HFFc6 (cell line): Measurements from ENCODE around the gene SYNGR1. TPM values are rescaled to one million over a fixed set of nuclear protein-coding genes. Genes with fewer than 3 reads are reported as not detected.
A peak's percentile ranks its signal among the peaks of the same experiment; 100 is the strongest.

Experiments
- DNase-seq: peaks from one replicate; pipeline ENCODE4 v3.0.0-alpha.2; 2018
- H3K27ac Mint-ChIP-seq: 2 replicates; pipeline ENCODE4 v1.8.0; 2020; ENCODE audit warnings: mild to moderate bottlenecking, mixed read lengths
- H3K27me3 Mint-ChIP-seq: 2 replicates; pipeline ENCODE4 v1.8.0; 2021; ENCODE audit warnings: mild to moderate bottlenecking, moderate library complexity, mixed read lengths; ENCODE audit not compliant: insufficient read depth
- H3K36me3 Mint-ChIP-seq: 2 replicates; pipeline ENCODE4 v1.8.0; 2021; ENCODE audit warnings: low read depth, mixed read lengths
- H3K4me1 Mint-ChIP-seq: 2 replicates; pipeline ENCODE4 v1.8.0; 2020; ENCODE audit warnings: low read depth, mixed read lengths
- H3K4me3 Mint-ChIP-seq: 2 replicates; pipeline ENCODE4 v1.8.0; 2020; ENCODE audit warnings: mild to moderate bottlenecking, moderate library complexity, mixed read lengths
- H3K9me3 Mint-ChIP-seq: 2 replicates; pipeline ENCODE4 v1.8.0; 2020; ENCODE audit warnings: mild to moderate bottlenecking, mixed read lengths
- CTCF ChIP-seq: fragments of 200-600 bp; sonication (generic); IDR thresholded peaks from 2 replicates; pipeline ENCODE4 v1.5.0; 2021; ENCODE audit warnings: antibody characterized with exemption, mild to moderate bottlenecking
- total RNA-seq, 6 experiments: library from RNA; stranded (reverse); fragmentation: NEBNext Ultra II Directional; extraction: Animal tissue kit (Norgen Biotek cat#: 25700); gene quantifications; 2 replicates in 1 of 6; 3 replicates in 5 of 6; pipeline ENCODE4 v1.2.3, GENCODE V29; 2021

The SYNGR1 gene
- total RNA-seq, 6 experiments from 2014 or later = 16.0 to 20.2 (median 18.5) TPM

- no peak for DNase-seq
- H3K36me3 Mint-ChIP-seq = no peaks in the 10 kb centered on the region; the same call in 1 of the 2 replicates
- no peaks in the 10 kb centered on the region for H3K27me3 Mint-ChIP-seq
- peaks cover 12% of the 10 kb centered on the region for H3K4me1 Mint-ChIP-seq
- TF ChIP-seq CTCF = no peak
- H3K9me3 Mint-ChIP-seq = no peaks in the 10 kb centered on the region
- H3K27ac Mint-ChIP-seq = no peak overlapping the region
- no peak overlapping the region for H3K4me3 Mint-ChIP-seq
Measured at GRCh38 chr22:39429916-39430575, 80.3 kb downstream of the SYNGR1 start.

- DNase-seq = no peak
- Mint-ChIP-seq H3K36me3 (no peaks in the 10 kb centered on the region; the same call in 1 of the 2 replicates), H3K4me3 (no peak overlapping the region), H3K27ac (peak overlapping the region; percentile 57; the same call in 1 of the 2 replicates), H3K27me3 (no peaks in the 10 kb centered on the region), H3K4me1 (peaks cover 12% of the 10 kb centered on the region), H3K9me3 (no peaks in the 10 kb centered on the region)
- TF ChIP-seq CTCF = no peak
Measured at GRCh38 chr22:39430576-39431150, 80.9 kb downstream of the SYNGR1 start.

GRCh38 chr22:39431216-39431801 lies 81.5 kb downstream of the SYNGR1 start:
- Mint-ChIP-seq H3K27me3 (no peaks in the 10 kb centered on the region), H3K36me3 (no peaks in the 10 kb centered on the region; the same call in 1 of the 2 replicates), H3K4me3 (no peak overlapping the region), H3K27ac (peak overlapping the region; percentile 82), H3K4me1 (peaks cover 12% of the 10 kb centered on the region), H3K9me3 (no peaks in the 10 kb centered on the region)
- no peak for TF ChIP-seq CTCF
- no peak for DNase-seq

- no peaks in the 10 kb centered on the region; the same call in 1 of the 2 replicates for H3K36me3 Mint-ChIP-seq
- TF ChIP-seq CTCF = no peak
- peak overlapping the region; percentile 82 for H3K27ac Mint-ChIP-seq
- H3K4me3 Mint-ChIP-seq = no peak overlapping the region
- H3K4me1 Mint-ChIP-seq = peaks cover 12% of the 10 kb centered on the region
- peak; percentile 27 for DNase-seq
- no peaks in the 10 kb centered on the region for H3K27me3 Mint-ChIP-seq
- no peaks in the 10 kb centered on the region for H3K9me3 Mint-ChIP-seq
Measured at GRCh38 chr22:39431821-39432251, 82.0 kb downstream of the SYNGR1 start.

GRCh38 chr22:39432361-39432811 lies 82.6 kb downstream of the SYNGR1 start:
- no peak overlapping the region for H3K27ac Mint-ChIP-seq
- H3K4me3 Mint-ChIP-seq = no peak overlapping the region
- H3K4me1 Mint-ChIP-seq = peaks cover 17% of the 10 kb centered on the region
- no peak for DNase-seq
- H3K9me3 Mint-ChIP-seq = no peaks in the 10 kb centered on the region
- no peaks in the 10 kb centered on the region for H3K27me3 Mint-ChIP-seq
- no peak for TF ChIP-seq CTCF
- H3K36me3 Mint-ChIP-seq = no peaks in the 10 kb centered on the region
